IgD-negative memory B cell (primary cell): ENCODE data around the gene UBTF. TPM values are rescaled to one million over a fixed set of nuclear protein-coding genes. Genes with fewer than 3 reads are reported as not detected.
"Not testable (repeated sequence)": the region's sequence is repeated elsewhere in the genome, so short reads cannot be mapped to it uniquely, and the experiment has no call there.

Experiments
- H3K27ac Mint-ChIP-seq, 3 donors: one replicate each; pipeline ENCODE4 v1.8.0; 2020 to 2022; ENCODE audit warnings: mild to moderate bottlenecking in 3 of 3, mixed read lengths in 3 of 3, moderate library complexity in 1 of 3
- H3K27me3 Mint-ChIP-seq: one replicate; pipeline ENCODE4 v1.8.0; 2021; ENCODE audit warnings: mixed read lengths
- H3K36me3 Mint-ChIP-seq: one replicate; pipeline ENCODE4 v1.8.0; 2020; ENCODE audit warnings: mild to moderate bottlenecking, mixed read lengths
- H3K4me1 Mint-ChIP-seq, 3 donors: one replicate each; pipeline ENCODE4 v1.8.0; 2020 to 2022; ENCODE audit warnings: mixed read lengths in 3 of 3, mild to moderate bottlenecking in 1 of 3
- H3K4me3 Mint-ChIP-seq, 4 donors: one replicate each; pipeline ENCODE4 v1.8.0; 2020 to 2022; ENCODE audit warnings: mild to moderate bottlenecking in 4 of 4, mixed read lengths in 4 of 4, moderate library complexity in 3 of 4
- H3K9me3 Mint-ChIP-seq, 3 donors: one replicate each; pipeline ENCODE4 v1.8.0; 2020 to 2021; ENCODE audit warnings: mixed read lengths in 3 of 3, mild to moderate bottlenecking in 1 of 3
- polyA plus RNA-seq: library from polyadenylated mRNA; unstranded; fragments of 300-500 nt; fragmentation: Illumina TruSeq; gene quantifications from one replicate; pipeline ENCODE4 v1.2.3, GENCODE V29; 2021

UBTF gene
- polyA plus RNA-seq, 1 donor from 2014 or later: 74.3 TPM

- peaks cover 0 to 2% (median 0%) of the 10 kb centered on the region in 3 donors for H3K9me3 Mint-ChIP-seq
- peaks cover 3% of the 10 kb centered on the region for H3K27me3 Mint-ChIP-seq
- no peak overlapping the region for H3K27ac Mint-ChIP-seq
- peak overlapping the region in 1 of 4 donors; percentile 73 for H3K4me3 Mint-ChIP-seq
- H3K36me3 Mint-ChIP-seq: peaks cover 2% of the 10 kb centered on the region
- H3K4me1 Mint-ChIP-seq: peaks cover 0 to 2% (median 0%) of the 10 kb centered on the region in 3 donors
Observed at GRCh38 chr17:44254361-44255095, 35.1 kb upstream of the UBTF start.

- H3K4me3 Mint-ChIP-seq: no peak overlapping the region
- H3K27me3 Mint-ChIP-seq: peaks cover 3% of the 10 kb centered on the region
- peaks cover 2% of the 10 kb centered on the region for H3K36me3 Mint-ChIP-seq
- peaks cover 0 to 2% (median 0%) of the 10 kb centered on the region in 3 donors for H3K9me3 Mint-ChIP-seq
- no peak overlapping the region for H3K27ac Mint-ChIP-seq
- H3K4me1 Mint-ChIP-seq: peaks cover 3 to 10% (median 5%) of the 10 kb centered on the region in 3 donors
Observed at GRCh38 chr17:44253006-44253405, 33.5 kb upstream of the UBTF start.

- peaks cover 2% of the 10 kb centered on the region for H3K36me3 Mint-ChIP-seq
- H3K4me3 Mint-ChIP-seq: peak overlapping the region in 1 of 4 donors; percentile 6
- peaks cover 14 to 21% (median 17%) of the 10 kb centered on the region in 3 donors for H3K4me1 Mint-ChIP-seq
- peaks cover 0 to 2% (median 0%) of the 10 kb centered on the region in 3 donors for H3K9me3 Mint-ChIP-seq
- H3K27ac Mint-ChIP-seq: peak overlapping the region in 1 of 3 donors; percentile 77
- peaks cover 3% of the 10 kb centered on the region for H3K27me3 Mint-ChIP-seq
Observed at GRCh38 chr17:44251062-44251461, 31.6 kb upstream of the UBTF start.

- peaks cover 3% of the 10 kb centered on the region for H3K27me3 Mint-ChIP-seq
- peaks cover 22 to 29% (median 28%) of the 10 kb centered on the region in 3 donors for H3K4me1 Mint-ChIP-seq
- peaks cover 4% of the 10 kb centered on the region for H3K36me3 Mint-ChIP-seq
- peaks cover 0 to 3% (median 0%) of the 10 kb centered on the region in 3 donors for H3K9me3 Mint-ChIP-seq
- H3K27ac Mint-ChIP-seq: no peak overlapping the region
- H3K4me3 Mint-ChIP-seq: peak overlapping the region in 2 of 4 donors; percentile 44 to 66
Observed at GRCh38 chr17:44249501-44250246, 30.2 kb upstream of the UBTF start.

GRCh38 chr17:44247876-44248736, 28.6 kb upstream of the UBTF start:
- Mint-ChIP-seq H3K27me3 (no peaks in the 10 kb centered on the region), H3K27ac (peak overlapping the region in 1 of 3 donors; percentile 64), H3K4me1 (peaks cover 24 to 32% (median 32%) of the 10 kb centered on the region in 3 donors), H3K36me3 (peaks cover 2% of the 10 kb centered on the region), H3K4me3 (peak overlapping the region in 2 of 4 donors; percentile 26 to 37), H3K9me3 (peaks cover 0 to 3% (median 0%) of the 10 kb centered on the region in 3 donors)

GRCh38 chr17:44247440-44247841, 28.0 kb upstream of the UBTF start:
- H3K4me3 Mint-ChIP-seq: peak overlapping the region in 3 of 4 donors; percentile 46 to 78 (median 60)
- H3K4me1 Mint-ChIP-seq: peaks cover 27 to 33% (median 33%) of the 10 kb centered on the region in 3 donors
- H3K27ac Mint-ChIP-seq: peak overlapping the region in 1 of 3 donors; percentile 64
- H3K9me3 Mint-ChIP-seq: peaks cover 0 to 3% (median 0%) of the 10 kb centered on the region in 3 donors
- H3K36me3 Mint-ChIP-seq: peaks cover 2% of the 10 kb centered on the region
- H3K27me3 Mint-ChIP-seq: no peaks in the 10 kb centered on the region

GRCh38 chr17:44241106-44241624, 21.7 kb upstream of the UBTF start:
- Mint-ChIP-seq H3K27me3 (no peaks in the 10 kb centered on the region), H3K9me3 (peaks cover 0 to 3% (median 0%) of the 10 kb centered on the region in 3 donors), H3K27ac (peak overlapping the region in 1 of 3 donors; percentile 18), H3K36me3 (peaks cover 2% of the 10 kb centered on the region), H3K4me1 (peaks cover 18 to 23% (median 19%) of the 10 kb centered on the region in 3 donors), H3K4me3 (peak overlapping the region in 1 of 4 donors; percentile 41)

- not testable (repeated sequence) for H3K27me3 Mint-ChIP-seq, H3K4me1 Mint-ChIP-seq, H3K4me3 Mint-ChIP-seq, H3K27ac Mint-ChIP-seq, H3K9me3 Mint-ChIP-seq, H3K36me3 Mint-ChIP-seq
Observed at GRCh38 chr17:44237886-44238285, 18.4 kb upstream of the UBTF start.

- H3K9me3 Mint-ChIP-seq: no peaks in the 10 kb centered on the region
- H3K27ac Mint-ChIP-seq: no peak overlapping the region
- H3K4me3 Mint-ChIP-seq: no peak overlapping the region
- no peaks in the 10 kb centered on the region for H3K36me3 Mint-ChIP-seq
- peaks cover 5 to 8% (median 5%) of the 10 kb centered on the region in 3 donors for H3K4me1 Mint-ChIP-seq
- no peaks in the 10 kb centered on the region for H3K27me3 Mint-ChIP-seq
Observed at GRCh38 chr17:44236444-44236991, 17.0 kb upstream of the UBTF start.

GRCh38 chr17:44235583-44235936, 16.1 kb upstream of the UBTF start:
- peaks cover 0 to 2% (median 0%) of the 10 kb centered on the region in 3 donors for H3K4me1 Mint-ChIP-seq
- H3K36me3 Mint-ChIP-seq: no peaks in the 10 kb centered on the region
- H3K27me3 Mint-ChIP-seq: no peaks in the 10 kb centered on the region
- no peak overlapping the region for H3K4me3 Mint-ChIP-seq
- no peaks in the 10 kb centered on the region for H3K9me3 Mint-ChIP-seq
- H3K27ac Mint-ChIP-seq: no peak overlapping the region

- Mint-ChIP-seq H3K9me3 (no peaks in the 10 kb centered on the region), H3K4me1 (peaks cover 0 to 4% (median 0%) of the 10 kb centered on the region in 3 donors), H3K27me3 (no peaks in the 10 kb centered on the region), H3K36me3 (no peaks in the 10 kb centered on the region), H3K4me3 (no peak overlapping the region), H3K27ac (no peak overlapping the region)
Observed at GRCh38 chr17:44233582-44233981, 14.1 kb upstream of the UBTF start.

- Mint-ChIP-seq H3K9me3 (no peaks in the 10 kb centered on the region), H3K27me3 (no peaks in the 10 kb centered on the region), H3K4me3 (peak overlapping the region in 1 of 4 donors; percentile 58), H3K27ac (peak overlapping the region in 1 of 3 donors; percentile 20), H3K4me1 (peaks cover 0 to 4% (median 0%) of the 10 kb centered on the region in 3 donors), H3K36me3 (no peaks in the 10 kb centered on the region)
Observed at GRCh38 chr17:44232061-44232460, 12.6 kb upstream of the UBTF start.

- Mint-ChIP-seq H3K4me1 (peaks cover 0 to 1% (median 0%) of the 10 kb centered on the region in 3 donors), H3K36me3 (no peaks in the 10 kb centered on the region), H3K9me3 (no peaks in the 10 kb centered on the region), H3K27ac (no peak overlapping the region), H3K27me3 (no peaks in the 10 kb centered on the region), H3K4me3 (peak overlapping the region in 1 of 4 donors; percentile 41)
Observed at GRCh38 chr17:44230140-44230539, 10.7 kb upstream of the UBTF start.

- no peak overlapping the region for H3K27ac Mint-ChIP-seq
- no peaks in the 10 kb centered on the region for H3K36me3 Mint-ChIP-seq
- no peaks in the 10 kb centered on the region for H3K9me3 Mint-ChIP-seq
- H3K27me3 Mint-ChIP-seq: no peaks in the 10 kb centered on the region
- H3K4me3 Mint-ChIP-seq: no peak overlapping the region
- peaks cover 0 to 1% (median 0%) of the 10 kb centered on the region in 3 donors for H3K4me1 Mint-ChIP-seq
Observed at GRCh38 chr17:44229090-44229489, 9.6 kb upstream of the UBTF start.
